GM23338 (cell line): ENCODE data around the gene SMU1. TPM values are rescaled to one million over a fixed set of nuclear protein-coding genes. Genes with fewer than 3 reads are reported as not detected.
A peak's percentile ranks its signal among the peaks of the same experiment; 100 is the strongest.
"Not testable (repeated sequence)": the region's sequence is repeated elsewhere in the genome, so short reads cannot be mapped to it uniquely, and the experiment has no call there.

Experiments
- ATAC-seq: fragments of 200-7000 bp; cut with Tn5 transposase; 3 replicates; pipeline ENCODE4 v1.9.1; 2020
- DNase-seq: peaks from one replicate; pipeline ENCODE4 v3.0.0-alpha.2; 2015; ENCODE audit warnings: low spot score
- H2AFZ ChIP-seq: fragments of 200-600 bp; sonication (generic); 2 replicates; pipeline ENCODE4 v1.8.0; 2016; ENCODE audit warnings: antibody characterized with exemption, mild to moderate bottlenecking, moderate library complexity
- H3F3A ChIP-seq: fragments of 200-600 bp; sonication (generic); replicated peaks from 2 replicates; pipeline ENCODE4 v1.8.0; 2017; ENCODE audit warnings: antibody characterized with exemption, mixed run types, low read depth
- H3K27ac ChIP-seq: fragments of 200-600 bp; sonication (generic); 2 replicates; pipeline ENCODE4 v1.6.1; 2016; ENCODE audit warnings: low read depth
- H3K27me3 ChIP-seq: fragments of 200-600 bp; sonication (generic); 2 replicates; pipeline ENCODE4 v1.8.0; 2016; ENCODE audit warnings: mild to moderate bottlenecking, mixed run types, moderate library complexity; ENCODE audit not compliant: insufficient read depth
- H3K36me3 ChIP-seq: fragments of 200-600 bp; sonication (generic); 2 replicates; pipeline ENCODE4 v1.8.0; 2016; ENCODE audit warnings: mild to moderate bottlenecking; ENCODE audit not compliant: insufficient read depth
- H3K4me1 ChIP-seq: fragments of 200-600 bp; sonication (generic); 2 replicates; pipeline ENCODE4 v1.8.0; 2016; ENCODE audit warnings: mild to moderate bottlenecking, moderate library complexity; ENCODE audit not compliant: insufficient read depth
- H3K4me2 ChIP-seq: fragments of 200-600 bp; sonication (generic); 2 replicates; pipeline ENCODE4 v1.7.1; 2017; ENCODE audit warnings: mixed run types
- H3K4me3 ChIP-seq: fragments of 200-600 bp; sonication (generic); 2 replicates; pipeline ENCODE4 v1.6.1; 2016; ENCODE audit warnings: mixed run types
- H3K79me2 ChIP-seq: fragments of 200-600 bp; sonication (generic); replicated peaks from 2 replicates; pipeline ENCODE4 v1.8.0; 2017; ENCODE audit warnings: mild to moderate bottlenecking; ENCODE audit not compliant: insufficient read depth
- H3K9me2 ChIP-seq: fragments of 200-600 bp; sonication (generic); 2 replicates; pipeline ENCODE4 v1.8.0; 2017; ENCODE audit not compliant: insufficient read depth
- H4K20me1 ChIP-seq: fragments of 200-600 bp; sonication (generic); replicated peaks from 2 replicates; pipeline ENCODE4 v1.8.0; 2017; ENCODE audit warnings: mild to moderate bottlenecking; ENCODE audit not compliant: insufficient read depth
- H3K27ac Mint-ChIP-seq: 2 replicates; pipeline ENCODE4 v1.8.0; 2020; ENCODE audit warnings: inconsistent platforms, mild to moderate bottlenecking, moderate library complexity, mixed read lengths
- H3K27me3 Mint-ChIP-seq: 3 replicates; pipeline ENCODE4 v1.8.0; 2022; ENCODE audit warnings: low read depth, mild to moderate bottlenecking, moderate library complexity, mixed read lengths, inconsistent platforms; ENCODE audit not compliant: insufficient read depth, poor library complexity
- H3K36me3 Mint-ChIP-seq: 3 replicates; pipeline ENCODE4 v1.8.0; 2021; ENCODE audit warnings: low read depth, mild to moderate bottlenecking, inconsistent platforms, moderate library complexity, mixed read lengths
- H3K4me1 Mint-ChIP-seq: 3 replicates; pipeline ENCODE4 v1.8.0; 2020; ENCODE audit warnings: mild to moderate bottlenecking, inconsistent platforms, mixed read lengths
- H3K4me3 Mint-ChIP-seq: 3 replicates; pipeline ENCODE4 v1.8.0; 2021; ENCODE audit warnings: moderate library complexity, mild to moderate bottlenecking, inconsistent platforms, mixed read lengths
- H3K9me3 Mint-ChIP-seq: 3 replicates; pipeline ENCODE4 v1.8.0; 2020; ENCODE audit warnings: moderate library complexity, mild to moderate bottlenecking, inconsistent platforms, mixed read lengths
- CREB1 ChIP-seq: fragments of 250-450 bp; sonication (Bioruptor Pico); IDR thresholded peaks from 2 replicates; pipeline ENCODE4 v1.5.0; 2020; ENCODE audit warnings: low read depth, mild to moderate bottlenecking, moderate library complexity
- EZH2 ChIP-seq: fragments of 200-600 bp; sonication (generic); IDR thresholded peaks from one replicate; pipeline ENCODE4 v1.8.0; 2017; ENCODE audit warnings: antibody characterized with exemption, mild to moderate bottlenecking, low read depth; ENCODE audit not compliant: unreplicated experiment
- EZH2phosphoT487 ChIP-seq: fragments of 200-600 bp; sonication (generic); IDR thresholded peaks from one replicate; pipeline ENCODE4 v1.8.1; 2018; ENCODE audit warnings: antibody characterized with exemption; ENCODE audit not compliant: unreplicated experiment
- NANOG ChIP-seq: IDR thresholded peaks from 2 replicates; pipeline ENCODE4 v1.6.1; 2016; ENCODE audit warnings: antibody characterized with exemption, borderline replicate concordance
- POLR2AphosphoS5 ChIP-seq: IDR thresholded peaks from 2 replicates; pipeline ENCODE4 v1.6.1; 2016; ENCODE audit warnings: antibody characterized with exemption, low read depth
- STAT1 ChIP-seq: IDR thresholded peaks from one replicate; pipeline ENCODE4 v1.6.1; 2016; ENCODE audit warnings: antibody characterized with exemption; ENCODE audit not compliant: unreplicated experiment
- ZNF331 ChIP-seq: fragments of 250-450 bp; sonication (Bioruptor Pico); IDR thresholded peaks from 2 replicates; pipeline ENCODE4 v1.5.0; 2020; ENCODE audit warnings: low read depth, mild to moderate bottlenecking, moderate library complexity
- polyA plus RNA-seq: library from polyadenylated mRNA; unstranded; fragments of >200 nt; fragmentation: Nextera tagmentation; extraction: Ambion mirVana; gene quantifications from 2 replicates; pipeline ENCODE4 v1.2.1, GENCODE V29; 2016
- total RNA-seq: library from RNA; depleted of rRNA; stranded (reverse); fragments of >200 nt; shearing (Covaris generic); gene quantifications from 2 replicates; pipeline ENCODE4 v1.2.3, GENCODE V29; 2014
- TF ChIP-seq, protein P1 (sequence below): fragments of 250-450 bp; sonication (Bioruptor Pico); IDR thresholded peaks from 2 replicates; pipeline ENCODE4 v1.5.0; 2020; ENCODE audit warnings: mild to moderate bottlenecking, moderate library complexity
- TF ChIP-seq, protein P2 (sequence below): IDR thresholded peaks from 2 replicates; pipeline ENCODE4 v1.6.1; 2016; ENCODE audit warnings: antibody characterized with exemption

Gene SMU1
- total and polyA plus RNA-seq, 2 experiments from 2014 or later: 14.3 to 23.8 TPM

DNA sequence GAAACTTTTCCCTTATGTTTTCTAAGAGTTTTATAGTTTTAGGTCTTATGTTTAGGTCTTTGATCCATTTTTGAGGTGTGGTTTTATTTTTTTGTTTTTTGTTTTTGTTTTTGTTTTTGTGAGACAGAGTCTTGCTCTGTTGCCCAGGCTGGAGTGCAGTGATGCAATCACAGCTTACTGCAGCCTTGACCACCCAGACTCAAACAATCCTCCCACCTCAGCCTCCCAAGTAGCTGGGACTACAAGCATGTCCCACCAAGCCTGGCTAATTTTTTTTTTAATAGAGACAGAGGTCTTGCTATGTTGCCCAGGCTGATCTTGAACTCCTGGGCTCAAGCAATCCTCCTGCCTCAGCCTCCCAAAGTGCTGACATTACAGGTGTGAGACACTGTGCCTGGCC lies 71.1 kb downstream of the SMU1 start:
- ATAC-seq, H3K4me3 Mint-ChIP-seq, H3K9me2 ChIP-seq, H4K20me1 ChIP-seq, H3K79me2 ChIP-seq, H3K27ac ChIP-seq, H3K9me3 Mint-ChIP-seq, H3F3A ChIP-seq, DNase-seq, H3K4me3 ChIP-seq, H2AFZ ChIP-seq, H3K36me3 ChIP-seq, H3K4me1 Mint-ChIP-seq, H3K36me3 Mint-ChIP-seq, H3K27ac Mint-ChIP-seq, H3K27me3 ChIP-seq, H3K27me3 Mint-ChIP-seq, H3K4me2 ChIP-seq, H3K4me1 ChIP-seq: not testable (repeated sequence)

DNA sequence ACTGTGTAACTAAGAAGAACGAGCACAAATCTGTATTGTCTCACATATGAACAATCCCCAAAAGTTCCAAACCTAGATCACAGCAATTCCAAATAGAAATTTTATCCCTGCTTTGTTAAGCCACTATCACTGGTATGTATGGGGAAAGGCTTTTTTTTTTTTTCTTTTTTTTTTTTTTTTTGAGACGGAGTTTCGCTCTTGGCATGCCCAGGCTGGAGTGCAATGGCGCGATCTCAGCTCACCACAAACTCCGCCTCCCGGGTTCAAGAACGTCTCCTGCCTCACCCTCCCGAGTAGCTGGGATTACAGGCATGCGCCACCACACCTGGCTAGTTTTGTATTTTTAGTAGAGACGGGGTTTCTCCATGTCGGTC lies 75.8 kb downstream of the SMU1 start:
- Mint-ChIP-seq H3K4me3 (peak overlapping the region; percentile 94), H3K36me3 (peaks cover 17% of the 10 kb centered on the region), H3K27ac (peak overlapping the region; percentile 98)
- H3K36me3 ChIP-seq, H3K4me1 ChIP-seq, H3K27me3 Mint-ChIP-seq, H3F3A ChIP-seq, H3K9me3 Mint-ChIP-seq, H3K9me2 ChIP-seq, H3K4me1 Mint-ChIP-seq, H3K27me3 ChIP-seq: not testable (repeated sequence)
- Histone ChIP-seq H3K4me2 (peak overlapping the region; percentile 86), H2AFZ (0 out of 2 replicates have a peak overlapping the region, but pooled peaks have one; percentile 84), H4K20me1 (peaks cover 18% of the 10 kb centered on the region), H3K4me3 (peak overlapping the region; percentile 90), H3K27ac (peak overlapping the region; percentile 99), H3K79me2 (peaks cover 51% of the 10 kb centered on the region)
- peak; percentile 18 for ATAC-seq
- peak; percentile 19 for DNase-seq

DNA sequence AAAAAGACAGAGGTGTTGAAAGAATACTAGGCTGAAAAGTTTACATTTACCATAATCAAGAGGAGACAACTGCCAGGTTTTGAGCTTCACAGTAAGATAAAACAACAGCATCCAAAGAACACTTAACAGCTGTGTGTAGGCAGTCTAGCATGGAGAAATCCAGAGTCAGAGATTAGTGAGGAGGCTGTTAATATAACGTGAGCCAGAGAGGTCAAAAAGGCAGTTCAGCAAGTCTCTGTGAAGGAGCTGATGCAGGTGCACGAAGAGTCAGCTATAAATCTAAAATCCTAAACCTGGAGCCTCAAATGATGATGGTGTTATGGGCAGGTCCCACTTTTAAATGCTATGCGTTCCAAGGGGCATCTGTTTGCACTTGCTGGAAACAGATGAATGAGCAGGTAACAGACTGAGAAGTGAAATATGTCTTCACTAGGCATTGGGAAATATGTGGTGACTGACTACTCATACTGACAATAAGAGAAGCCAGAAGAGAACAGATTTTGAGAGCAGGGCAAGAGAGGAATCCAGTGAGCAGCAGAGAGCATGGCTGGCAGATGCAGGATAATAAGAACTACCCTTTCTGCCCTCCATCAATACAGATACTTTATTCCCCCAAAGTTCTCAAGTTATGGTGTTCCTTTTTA lies 83.8 kb downstream of the SMU1 start:
- H3K4me2 ChIP-seq: no peak overlapping the region
- no peaks in the 10 kb centered on the region for H3K27me3 ChIP-seq
- peaks cover 2% of the 10 kb centered on the region for H3K27me3 Mint-ChIP-seq
- no peak overlapping the region for H2AFZ ChIP-seq
- H3K36me3 ChIP-seq: peaks cover 14% of the 10 kb centered on the region
- H3K27ac Mint-ChIP-seq: no peak overlapping the region
- no peaks in the 10 kb centered on the region for H3K9me3 Mint-ChIP-seq
- no peaks in the 10 kb centered on the region for H3F3A ChIP-seq
- H3K79me2 ChIP-seq: peaks cover 72% of the 10 kb centered on the region
- no peaks in the 10 kb centered on the region for H3K4me1 ChIP-seq
- no peak overlapping the region for H3K27ac ChIP-seq
- ATAC-seq: no peak
- DNase-seq: no peak
- no peak overlapping the region for H3K4me3 Mint-ChIP-seq
- H3K9me2 ChIP-seq: no peaks in the 10 kb centered on the region
- H3K4me3 ChIP-seq: no peak overlapping the region
- peaks cover 25% of the 10 kb centered on the region; the same call in 1 of the 2 replicates for H4K20me1 ChIP-seq
- no peaks in the 10 kb centered on the region for H3K4me1 Mint-ChIP-seq
- H3K36me3 Mint-ChIP-seq: peaks cover 28% of the 10 kb centered on the region
- TF ChIP-seq EZH2phosphoT487 (no peak), CREB1 (CRISPR knock-in tag) (no peak), STAT1 (no peak), NANOG (no peak), EZH2 (no peak), POLR2AphosphoS5 (no peak), ZNF331 (CRISPR knock-in tag) (no peak)
- TF ChIP-seq, protein P1, sequence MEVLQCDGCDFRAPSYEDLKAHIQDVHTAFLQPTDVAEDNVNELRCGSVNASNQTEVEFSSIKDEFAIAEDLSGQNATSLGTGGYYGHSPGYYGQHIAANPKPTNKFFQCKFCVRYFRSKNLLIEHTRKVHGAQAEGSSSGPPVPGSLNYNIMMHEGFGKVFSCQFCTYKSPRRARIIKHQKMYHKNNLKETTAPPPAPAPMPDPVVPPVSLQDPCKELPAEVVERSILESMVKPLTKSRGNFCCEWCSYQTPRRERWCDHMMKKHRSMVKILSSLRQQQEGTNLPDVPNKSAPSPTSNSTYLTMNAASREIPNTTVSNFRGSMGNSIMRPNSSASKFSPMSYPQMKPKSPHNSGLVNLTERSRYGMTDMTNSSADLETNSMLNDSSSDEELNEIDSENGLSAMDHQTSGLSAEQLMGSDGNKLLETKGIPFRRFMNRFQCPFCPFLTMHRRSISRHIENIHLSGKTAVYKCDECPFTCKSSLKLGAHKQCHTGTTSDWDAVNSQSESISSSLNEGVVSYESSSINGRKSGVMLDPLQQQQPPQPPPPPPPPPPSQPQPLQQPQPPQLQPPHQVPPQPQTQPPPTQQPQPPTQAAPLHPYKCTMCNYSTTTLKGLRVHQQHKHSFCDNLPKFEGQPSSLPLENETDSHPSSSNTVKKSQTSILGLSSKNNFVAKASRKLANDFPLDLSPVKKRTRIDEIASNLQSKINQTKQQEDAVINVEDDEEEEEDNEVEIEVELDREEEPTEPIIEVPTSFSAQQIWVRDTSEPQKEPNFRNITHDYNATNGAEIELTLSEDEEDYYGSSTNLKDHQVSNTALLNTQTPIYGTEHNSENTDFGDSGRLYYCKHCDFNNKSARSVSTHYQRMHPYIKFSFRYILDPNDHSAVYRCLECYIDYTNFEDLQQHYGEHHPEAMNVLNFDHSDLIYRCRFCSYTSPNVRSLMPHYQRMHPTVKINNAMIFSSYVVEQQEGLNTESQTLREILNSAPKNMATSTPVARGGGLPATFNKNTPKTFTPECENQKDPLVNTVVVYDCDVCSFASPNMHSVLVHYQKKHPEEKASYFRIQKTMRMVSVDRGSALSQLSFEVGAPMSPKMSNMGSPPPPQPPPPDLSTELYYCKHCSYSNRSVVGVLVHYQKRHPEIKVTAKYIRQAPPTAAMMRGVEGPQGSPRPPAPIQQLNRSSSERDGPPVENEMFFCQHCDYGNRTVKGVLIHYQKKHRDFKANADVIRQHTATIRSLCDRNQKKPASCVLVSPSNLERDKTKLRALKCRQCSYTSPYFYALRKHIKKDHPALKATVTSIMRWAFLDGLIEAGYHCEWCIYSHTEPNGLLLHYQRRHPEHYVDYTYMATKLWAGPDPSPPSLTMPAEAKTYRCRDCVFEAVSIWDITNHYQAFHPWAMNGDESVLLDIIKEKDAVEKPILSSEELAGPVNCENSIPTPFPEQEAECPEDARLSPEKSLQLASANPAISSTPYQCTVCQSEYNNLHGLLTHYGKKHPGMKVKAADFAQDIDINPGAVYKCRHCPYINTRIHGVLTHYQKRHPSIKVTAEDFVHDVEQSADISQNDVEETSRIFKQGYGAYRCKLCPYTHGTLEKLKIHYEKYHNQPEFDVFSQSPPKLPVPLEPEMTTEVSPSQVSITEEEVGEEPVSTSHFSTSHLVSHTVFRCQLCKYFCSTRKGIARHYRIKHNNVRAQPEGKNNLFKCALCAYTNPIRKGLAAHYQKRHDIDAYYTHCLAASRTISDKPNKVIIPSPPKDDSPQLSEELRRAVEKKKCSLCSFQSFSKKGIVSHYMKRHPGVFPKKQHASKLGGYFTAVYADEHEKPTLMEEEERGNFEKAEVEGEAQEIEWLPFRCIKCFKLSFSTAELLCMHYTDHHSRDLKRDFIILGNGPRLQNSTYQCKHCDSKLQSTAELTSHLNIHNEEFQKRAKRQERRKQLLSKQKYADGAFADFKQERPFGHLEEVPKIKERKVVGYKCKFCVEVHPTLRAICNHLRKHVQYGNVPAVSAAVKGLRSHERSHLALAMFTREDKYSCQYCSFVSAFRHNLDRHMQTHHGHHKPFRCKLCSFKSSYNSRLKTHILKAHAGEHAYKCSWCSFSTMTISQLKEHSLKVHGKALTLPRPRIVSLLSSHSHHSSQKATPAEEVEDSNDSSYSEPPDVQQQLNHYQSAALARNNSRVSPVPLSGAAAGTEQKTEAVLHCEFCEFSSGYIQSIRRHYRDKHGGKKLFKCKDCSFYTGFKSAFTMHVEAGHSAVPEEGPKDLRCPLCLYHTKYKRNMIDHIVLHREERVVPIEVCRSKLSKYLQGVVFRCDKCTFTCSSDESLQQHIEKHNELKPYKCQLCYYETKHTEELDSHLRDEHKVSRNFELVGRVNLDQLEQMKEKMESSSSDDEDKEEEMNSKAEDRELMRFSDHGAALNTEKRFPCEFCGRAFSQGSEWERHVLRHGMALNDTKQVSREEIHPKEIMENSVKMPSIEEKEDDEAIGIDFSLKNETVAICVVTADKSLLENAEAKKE (CRISPR knock-in tag): no peak
- TF ChIP-seq, protein P2, sequence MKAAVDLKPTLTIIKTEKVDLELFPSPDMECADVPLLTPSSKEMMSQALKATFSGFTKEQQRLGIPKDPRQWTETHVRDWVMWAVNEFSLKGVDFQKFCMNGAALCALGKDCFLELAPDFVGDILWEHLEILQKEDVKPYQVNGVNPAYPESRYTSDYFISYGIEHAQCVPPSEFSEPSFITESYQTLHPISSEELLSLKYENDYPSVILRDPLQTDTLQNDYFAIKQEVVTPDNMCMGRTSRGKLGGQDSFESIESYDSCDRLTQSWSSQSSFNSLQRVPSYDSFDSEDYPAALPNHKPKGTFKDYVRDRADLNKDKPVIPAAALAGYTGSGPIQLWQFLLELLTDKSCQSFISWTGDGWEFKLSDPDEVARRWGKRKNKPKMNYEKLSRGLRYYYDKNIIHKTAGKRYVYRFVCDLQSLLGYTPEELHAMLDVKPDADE: no peak
